OCI-LY7 (cell line): ENCODE results near the gene TMEM164. TPM values are rescaled to one million over a fixed set of nuclear protein-coding genes. Genes with fewer than 3 reads are reported as not detected.

Source experiments
- BruUV-seq: library from RNA; stranded (reverse); fragments of 400-500 nt; replicated peaks from 2 replicates; lab custom pipeline; 2021; lab: Mats Ljungman, UMichigan
- CTCF ChIA-PET: fragments of 300-600 bp; sonication (Branson Sonifier 250); formaldehyde crosslinking; loops from one replicate; lab custom pipeline; 2022; ENCODE audit warnings: antibody characterized with exemption; ENCODE audit not compliant: unreplicated experiment; lab: Charles Lee
- POLR2A ChIA-PET: fragments of 300-600 bp; sonication (Branson Sonifier 250); formaldehyde crosslinking; loops from one replicate; lab custom pipeline; 2022; ENCODE audit warnings: antibody characterized with exemption; lab: Charles Lee
- DNase-seq: peaks from one replicate; pipeline ENCODE4 v3.0.0-alpha.2; 2015; ENCODE audit warnings: low spot score
- H2AFZ ChIP-seq: fragments of 200-600 bp; sonication (generic), shearing (Covaris generic); 2 replicates; pipeline ENCODE4 v1.6.1; 2014; ENCODE audit warnings: mild to moderate bottlenecking, antibody characterized with exemption, low read length, moderate library complexity
- H3K27ac ChIP-seq: fragments of 200-600 bp; sonication (generic); 2 replicates; pipeline ENCODE4 v1.5.1; 2014; ENCODE audit warnings: mixed run types, low read depth, mild to moderate bottlenecking, moderate library complexity, low read length, inconsistent platforms; ENCODE audit not compliant: poor library complexity, severe bottlenecking
- H3K36me3 ChIP-seq: fragments of 200-600 bp; sonication (generic); 2 replicates; pipeline ENCODE4 v1.6.1; 2014; ENCODE audit warnings: mild to moderate bottlenecking, antibody characterized with exemption, low read length, moderate library complexity, mixed read lengths; ENCODE audit not compliant: insufficient read depth
- H3K4me1 ChIP-seq: fragments of 200-600 bp; sonication (generic); 2 replicates; pipeline ENCODE4 v1.5.1; 2014; ENCODE audit warnings: mild to moderate bottlenecking, low read length; ENCODE audit not compliant: insufficient read depth, poor library complexity, severe bottlenecking
- H3K4me2 ChIP-seq: fragments of 200-600 bp; sonication (generic); 2 replicates; pipeline ENCODE4 v1.6.1; 2014; ENCODE audit warnings: mild to moderate bottlenecking, low read length
- H3K4me3 ChIP-seq: fragments of 200-600 bp; sonication (generic); 2 replicates; pipeline ENCODE4 v1.5.1; 2014; ENCODE audit warnings: mild to moderate bottlenecking, low read depth, low read length; ENCODE audit not compliant: poor library complexity, severe bottlenecking
- H3K79me2 ChIP-seq: fragments of 200-600 bp; sonication (generic); 2 replicates; pipeline ENCODE4 v1.6.1; 2016; ENCODE audit warnings: low read depth, mild to moderate bottlenecking, low read length, moderate library complexity, mixed read lengths; ENCODE audit not compliant: insufficient read depth
- H3K9me2 ChIP-seq: fragments of 200-600 bp; sonication (generic); 2 replicates; pipeline ENCODE4 v1.6.1; 2016; ENCODE audit warnings: mild to moderate bottlenecking, low read length, mixed read lengths; ENCODE audit not compliant: insufficient read depth
- H3K9me3 ChIP-seq: fragments of 200-600 bp; sonication (generic); 2 replicates; pipeline ENCODE4 v1.6.1; 2014; ENCODE audit warnings: mild to moderate bottlenecking, mixed run types, low read length, mixed read lengths
- H4K20me1 ChIP-seq: fragments of 200-600 bp; sonication (generic); 2 replicates; pipeline ENCODE4 v1.6.1; 2014; ENCODE audit warnings: mild to moderate bottlenecking, antibody characterized with exemption, low read length, moderate library complexity, mixed read lengths; ENCODE audit not compliant: insufficient read depth
- EZH2phosphoT487 ChIP-seq: fragments of 200-600 bp; sonication (generic); IDR thresholded peaks from 2 replicates; pipeline ENCODE4 v1.6.1; 2018; ENCODE audit warnings: low read depth, borderline replicate concordance, mild to moderate bottlenecking, mixed run types, antibody characterized with exemption, low read length, moderate library complexity, mixed read lengths
- intact Hi-C: fragments of 100-400 bp; cut with micrococcal nuclease; formaldehyde crosslinking; loops from one replicate; pipeline ENCODE4 v1.10.0; 2022; ENCODE audit not compliant: unreplicated experiment
- total RNA-seq, 2 experiments: library from RNA; depleted of rRNA in 1 of 2; stranded (reverse); fragments of >200 nt in 1 of 2; shearing (Covaris generic) in 1 of 2; gene quantifications; 2 replicates each; pipeline ENCODE4 v1.2.3, GENCODE V29; 2014 to 2022
- TF ChIP-seq, protein P1 (sequence below): fragments of 200-600 bp; sonication (generic); conservative IDR thresholded peaks from 2 replicates; pipeline ENCODE4 v1.5.1; 2014; ENCODE audit warnings: mild to moderate bottlenecking, antibody characterized with exemption, low read length, moderate library complexity, mixed read lengths

The TMEM164 gene
- total RNA-seq, 2 experiments from 2014 or later, result 7.2 to 11.1 TPM

DNA sequence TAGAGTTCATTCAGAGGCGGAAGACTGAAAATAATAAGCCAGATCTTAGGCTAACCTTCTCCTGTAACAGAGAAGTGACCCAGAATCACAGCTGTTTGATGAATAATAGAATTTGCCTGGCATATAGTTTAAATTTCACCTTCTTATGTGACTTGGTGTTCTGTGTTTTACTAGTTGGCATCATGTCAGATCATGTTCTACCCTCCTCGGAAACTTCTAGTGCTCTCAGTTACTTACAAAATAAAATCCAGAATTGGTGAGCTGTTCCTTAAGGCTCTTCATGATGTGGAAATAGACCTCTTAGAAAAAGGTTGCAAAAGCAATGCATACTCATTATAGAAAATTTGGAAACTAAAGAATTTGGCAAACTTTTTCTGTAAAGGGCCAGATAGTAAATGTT lies 31.1 kb downstream of the TMEM164 start:
- Histone ChIP-seq H3K4me1 (no peaks in the 10 kb centered on the region), H3K4me3 (no peak overlapping the region), H3K9me2 (no peaks in the 10 kb centered on the region), H3K79me2 (no peaks in the 10 kb centered on the region), H3K27ac (no peak overlapping the region), H3K36me3 (no peaks in the 10 kb centered on the region), H4K20me1 (no peaks in the 10 kb centered on the region), H3K9me3 (no peaks in the 10 kb centered on the region), H3K4me2 (no peak overlapping the region), H2AFZ (no peak overlapping the region)
- intact Hi-C loops, result no loop called here
- DNase-seq, result no peak
- CTCF ChIA-PET, result no interaction called here
- no peak for TF ChIP-seq EZH2phosphoT487
- TF ChIP-seq, protein P1, sequence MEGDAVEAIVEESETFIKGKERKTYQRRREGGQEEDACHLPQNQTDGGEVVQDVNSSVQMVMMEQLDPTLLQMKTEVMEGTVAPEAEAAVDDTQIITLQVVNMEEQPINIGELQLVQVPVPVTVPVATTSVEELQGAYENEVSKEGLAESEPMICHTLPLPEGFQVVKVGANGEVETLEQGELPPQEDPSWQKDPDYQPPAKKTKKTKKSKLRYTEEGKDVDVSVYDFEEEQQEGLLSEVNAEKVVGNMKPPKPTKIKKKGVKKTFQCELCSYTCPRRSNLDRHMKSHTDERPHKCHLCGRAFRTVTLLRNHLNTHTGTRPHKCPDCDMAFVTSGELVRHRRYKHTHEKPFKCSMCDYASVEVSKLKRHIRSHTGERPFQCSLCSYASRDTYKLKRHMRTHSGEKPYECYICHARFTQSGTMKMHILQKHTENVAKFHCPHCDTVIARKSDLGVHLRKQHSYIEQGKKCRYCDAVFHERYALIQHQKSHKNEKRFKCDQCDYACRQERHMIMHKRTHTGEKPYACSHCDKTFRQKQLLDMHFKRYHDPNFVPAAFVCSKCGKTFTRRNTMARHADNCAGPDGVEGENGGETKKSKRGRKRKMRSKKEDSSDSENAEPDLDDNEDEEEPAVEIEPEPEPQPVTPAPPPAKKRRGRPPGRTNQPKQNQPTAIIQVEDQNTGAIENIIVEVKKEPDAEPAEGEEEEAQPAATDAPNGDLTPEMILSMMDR, result no peak
- POLR2A ChIA-PET, result no interaction called here
- no TSS peak for BruUV-seq

DNA sequence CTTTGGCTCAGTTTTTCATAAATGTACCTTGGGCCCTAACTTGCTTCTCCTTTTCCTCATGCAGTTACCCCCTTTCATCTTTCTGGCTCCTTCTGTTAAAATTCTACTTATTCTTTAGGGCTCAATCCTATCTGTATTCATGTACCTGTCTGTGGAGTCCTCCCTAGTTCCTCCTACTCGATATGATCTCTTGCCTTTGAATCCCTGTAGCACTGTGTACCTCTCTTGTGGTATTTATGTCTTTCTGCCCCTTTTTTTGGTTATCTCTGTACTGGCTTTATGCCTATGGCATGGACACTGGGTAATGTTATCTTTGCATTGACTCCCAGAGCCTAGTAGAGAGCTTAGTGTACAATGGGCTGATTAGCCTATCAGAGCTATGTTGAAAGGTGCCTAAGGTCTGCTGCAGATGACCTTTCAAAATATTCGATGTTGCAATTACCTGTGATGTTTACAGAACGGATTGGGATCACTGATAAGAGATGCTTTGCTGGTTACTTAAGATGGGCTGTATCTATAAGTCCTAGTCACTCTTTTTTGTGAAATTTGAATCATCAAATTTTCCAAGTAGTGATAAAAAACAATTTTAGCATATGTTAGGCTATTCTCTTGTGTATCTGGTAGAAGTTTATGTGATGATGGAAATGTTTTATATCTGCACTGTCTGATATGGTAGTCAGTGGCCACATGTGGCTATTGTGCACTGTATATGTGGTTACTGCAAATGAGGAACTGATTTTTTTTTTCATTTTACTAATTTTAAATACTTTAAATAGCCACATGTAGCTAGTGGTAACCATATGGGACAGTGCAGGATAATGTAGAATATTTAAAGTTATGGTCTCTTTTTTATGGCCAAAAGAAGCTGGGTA lies 33.5 kb downstream of the TMEM164 start:
- Histone ChIP-seq H3K4me2 (no peak overlapping the region), H3K4me1 (no peaks in the 10 kb centered on the region), H3K27ac (no peak overlapping the region), H4K20me1 (no peaks in the 10 kb centered on the region), H3K9me2 (no peaks in the 10 kb centered on the region), H3K4me3 (no peak overlapping the region), H3K79me2 (no peaks in the 10 kb centered on the region), H3K36me3 (no peaks in the 10 kb centered on the region), H2AFZ (no peak overlapping the region), H3K9me3 (no peaks in the 10 kb centered on the region)
- ChIA-PET CTCF (no interaction called here), POLR2A (interaction anchor here (0.7 kb wide), 1 partner anchor 15 kb away, joined by 3 read pairs; no protein-coding TSS in a partner anchor)
- intact Hi-C loops, result no loop called here
- BruUV-seq, result no TSS peak
- TF ChIP-seq, protein P1, result no peak
- no peak for TF ChIP-seq EZH2phosphoT487
- no peak for DNase-seq

DNA sequence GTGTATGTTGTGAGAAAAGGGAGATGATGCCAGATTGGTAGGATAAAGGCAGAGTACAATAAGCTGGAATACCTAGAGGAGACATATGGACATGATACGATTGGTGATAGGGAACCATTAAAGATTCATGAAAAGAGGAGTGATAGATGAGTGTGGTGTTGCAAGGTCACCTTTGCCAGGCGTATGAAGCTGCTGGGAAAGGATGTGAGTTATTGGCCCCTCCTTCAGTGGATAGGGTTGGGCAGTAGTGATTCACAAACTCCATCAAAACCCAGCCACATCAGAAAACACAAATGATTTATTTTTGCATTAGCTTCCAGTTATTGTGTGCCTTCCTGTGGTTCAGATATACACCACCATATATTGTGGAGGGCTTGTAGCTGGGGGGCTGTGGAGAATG lies 34.3 kb downstream of the TMEM164 start:
- POLR2A ChIA-PET, result no interaction called here
- H3K36me3 ChIP-seq, result no peaks in the 10 kb centered on the region
- no peaks in the 10 kb centered on the region for H3K9me3 ChIP-seq
- no peak overlapping the region for H3K27ac ChIP-seq
- no peak overlapping the region for H3K4me2 ChIP-seq
- BruUV-seq, result no TSS peak
- no peaks in the 10 kb centered on the region for H3K79me2 ChIP-seq
- H2AFZ ChIP-seq, result no peak overlapping the region
- H4K20me1 ChIP-seq, result no peaks in the 10 kb centered on the region
- H3K9me2 ChIP-seq, result no peaks in the 10 kb centered on the region
- intact Hi-C loops, result no loop called here
- H3K4me1 ChIP-seq, result no peaks in the 10 kb centered on the region
- no peak for DNase-seq
- TF ChIP-seq EZH2phosphoT487, result no peak
- TF ChIP-seq, protein P1, result no peak
- CTCF ChIA-PET, result no interaction called here
- H3K4me3 ChIP-seq, result no peak overlapping the region
